Measurements from ENCODE around the gene OBP2B.

- TF ChIP-seq POLR2A (IDR thresholded peaks at IDR 0.05), result no peak
- TF ChIP-seq CTCF (IDR thresholded peaks at IDR 0.05 in 4 of 5, conservative IDR thresholded peaks at IDR 0.05 in 1 of 5), result no peak
Measured at GRCh38 chr9:133181561-133181960, 27.5 kb downstream of the OBP2B start.
